ENCODE measurements around the gene RAD51B. TPM values are rescaled to one million over a fixed set of nuclear protein-coding genes. Genes with fewer than 3 reads are reported as not detected.

Gene RAD51B
- total RNA-seq, 1 donor from 2014 or later, result 14.7 TPM

- DNase-seq (ENCODE audit: low spot score), result no peak
Observed at GRCh38 chr14:68312884-68313610, 493.5 kb downstream of the RAD51B start.

DNA sequence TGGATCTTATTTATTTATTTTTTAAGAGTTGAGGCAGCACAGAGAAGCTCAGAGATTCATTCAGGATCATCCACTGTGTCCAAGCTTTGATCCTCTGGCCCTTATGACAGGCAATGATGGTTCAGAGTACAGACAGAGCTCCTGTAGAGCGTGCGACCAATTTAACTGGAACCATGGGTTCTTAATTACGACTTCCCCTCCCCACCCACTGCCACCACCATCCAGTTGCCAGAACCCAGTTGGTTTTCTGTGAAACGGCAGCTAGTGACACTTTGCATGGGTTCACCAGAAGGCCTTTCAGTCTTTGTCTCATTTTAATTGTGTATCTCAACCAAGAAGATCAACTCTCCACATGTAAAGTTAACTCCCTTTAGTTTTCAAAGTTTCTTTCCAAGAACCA lies 495.1 kb downstream of the RAD51B start:
- DNase-seq (ENCODE audit: low spot score), result no peak

DNA sequence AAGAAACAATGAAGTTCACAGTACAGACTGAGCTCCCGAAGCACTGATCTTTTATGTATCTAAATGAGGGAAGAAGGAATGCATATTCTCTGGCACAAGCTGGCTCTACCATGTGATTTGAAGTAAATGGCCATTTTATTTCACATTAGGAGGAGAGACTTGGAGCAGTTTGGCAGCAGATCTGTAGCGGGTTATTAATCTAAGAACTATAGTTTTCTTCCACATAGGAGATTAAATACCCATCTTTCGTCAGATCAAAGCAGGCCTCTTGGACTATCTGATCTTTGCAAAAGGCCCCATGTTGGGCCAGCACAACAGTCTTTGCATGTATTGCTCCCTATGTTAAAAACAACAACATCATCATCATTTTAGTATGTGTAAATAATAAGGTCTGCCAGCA lies 495.5 kb downstream of the RAD51B start:
- DNase-seq (ENCODE audit: low spot score), result no peak

DNA sequence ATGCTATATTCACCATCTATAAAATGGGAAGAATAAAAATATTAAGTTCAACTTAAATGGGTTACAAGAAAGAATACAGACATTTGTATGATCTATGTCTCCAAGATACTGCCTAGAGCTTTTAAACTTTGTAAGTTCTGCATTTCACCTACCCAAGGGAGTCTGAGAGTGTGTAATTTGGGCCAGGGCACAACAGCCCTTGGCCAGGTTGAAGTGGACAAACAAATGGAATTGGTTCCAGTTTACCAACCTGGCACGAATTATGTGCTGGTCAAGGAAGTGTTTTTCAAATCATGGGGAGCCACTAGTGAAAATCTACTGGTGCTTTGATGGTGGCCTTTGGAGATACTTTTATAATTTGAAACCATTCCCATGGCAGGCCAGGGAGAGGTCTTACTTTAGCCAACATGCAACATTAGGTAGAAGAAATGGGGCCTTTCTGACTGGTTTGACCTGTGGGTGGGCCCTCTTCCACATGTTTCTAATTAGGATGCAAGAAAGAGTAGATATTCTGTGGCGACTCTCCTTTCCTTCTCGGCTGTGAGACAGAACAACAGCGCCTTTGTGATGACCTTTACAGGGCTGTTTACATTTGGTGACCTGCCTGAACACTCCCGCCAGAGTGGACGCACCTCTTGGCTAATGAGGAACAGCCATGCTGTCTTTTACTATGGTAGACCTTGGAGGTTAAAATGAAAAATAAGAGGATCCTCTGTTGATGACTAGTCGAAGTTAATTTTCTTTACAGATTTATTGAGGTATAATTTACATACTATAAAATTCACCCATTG lies 496.7 kb downstream of the RAD51B start:
- no peak for DNase-seq (ENCODE audit: low spot score)

DNA sequence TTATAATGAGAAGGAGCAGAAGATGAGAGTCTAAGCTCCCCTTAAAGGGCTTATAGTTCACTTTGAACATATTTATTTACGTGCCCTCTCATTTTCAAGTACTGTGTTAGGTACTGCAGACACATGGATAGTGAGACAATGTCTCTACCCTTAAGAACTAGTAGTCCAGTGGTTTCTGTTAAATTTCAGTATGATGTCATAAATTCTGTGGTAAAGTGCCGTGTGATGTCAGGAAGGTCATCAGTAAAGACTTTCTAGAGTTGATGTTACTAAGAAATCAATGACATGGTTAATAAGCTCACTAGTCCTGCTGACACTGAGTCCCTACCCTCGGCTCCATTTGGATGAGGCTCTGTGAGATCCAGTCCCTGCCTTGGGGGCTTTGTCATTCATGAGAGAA lies 497.7 kb downstream of the RAD51B start:
- no peak for DNase-seq (ENCODE audit: low spot score)

DNA sequence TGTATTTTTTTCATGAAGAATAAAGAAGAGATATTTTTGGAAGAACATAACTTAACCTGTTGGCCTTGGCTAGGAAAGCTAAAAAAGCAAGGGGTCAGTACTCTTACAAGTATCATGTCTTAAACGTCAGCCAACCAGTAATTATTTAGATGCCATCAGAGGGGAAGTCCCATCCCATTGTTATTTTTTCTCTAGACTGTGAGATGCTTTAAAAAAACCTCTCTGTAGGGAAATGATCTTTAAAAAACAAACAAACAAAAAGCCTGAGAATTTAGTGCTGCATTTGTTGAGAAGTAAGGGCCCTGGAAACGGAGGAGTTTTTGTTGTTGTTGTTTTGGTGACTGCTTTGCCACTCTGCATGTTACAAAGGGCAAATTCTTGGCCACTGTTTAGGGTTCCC lies 499.2 kb downstream of the RAD51B start:
- DNase-seq (ENCODE audit: low spot score), result no peak

DNA sequence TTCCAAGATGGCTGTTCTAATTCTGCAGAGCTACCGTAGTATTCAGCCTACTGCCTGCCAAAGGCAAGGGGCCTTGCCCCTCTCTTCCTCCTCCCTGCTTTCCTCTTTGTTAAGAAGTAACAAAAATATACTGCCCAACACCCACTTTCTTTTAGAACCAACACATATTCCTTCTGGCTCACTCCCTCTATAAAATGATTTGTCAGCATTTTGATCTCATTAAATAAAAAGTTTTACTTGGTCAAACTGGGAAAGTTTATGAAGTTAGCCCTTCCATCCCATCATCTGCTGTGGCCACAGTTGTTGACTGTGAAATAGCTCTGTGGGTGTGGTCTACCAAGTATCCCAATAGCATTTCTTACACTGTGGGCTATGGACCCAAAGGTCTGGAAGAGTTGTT lies 500.9 kb downstream of the RAD51B start:
- no peak for DNase-seq (ENCODE audit: low spot score)

DNA sequence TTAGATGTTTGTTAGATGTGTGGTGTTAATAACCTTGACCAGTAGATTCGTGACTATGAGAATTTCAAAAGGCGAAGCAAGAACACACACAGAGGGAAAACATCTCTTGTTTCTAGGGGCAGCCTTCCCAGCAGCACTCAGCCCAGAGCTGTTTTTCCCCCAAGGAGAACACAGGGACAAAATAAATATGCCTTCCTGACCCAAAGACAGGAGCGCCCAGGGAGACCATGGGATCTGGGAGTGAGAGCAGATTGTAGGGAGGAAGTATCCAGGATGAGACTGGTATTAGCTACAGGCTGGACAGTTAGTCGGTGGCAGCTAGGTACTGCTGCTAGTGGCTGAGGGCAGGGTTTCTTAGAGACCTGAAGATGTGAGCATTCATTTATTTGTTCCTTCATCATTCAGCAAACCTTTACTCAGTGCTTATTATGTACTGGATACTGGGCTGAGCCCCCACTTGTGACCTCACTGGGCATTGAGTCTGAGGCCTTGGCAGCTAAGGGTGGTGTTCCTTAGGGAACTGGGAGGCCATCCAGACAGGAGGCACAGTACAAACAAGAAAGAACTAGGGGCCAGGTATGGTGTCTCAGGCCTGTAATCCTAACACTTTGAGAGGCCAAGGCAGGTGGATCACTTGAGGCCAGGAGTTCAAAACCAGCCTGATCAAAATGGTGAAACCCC lies 503.5 kb downstream of the RAD51B start:
- no peak for DNase-seq (ENCODE audit: low spot score)

GRCh38 chr14:68325267-68325807 lies 505.8 kb downstream of the RAD51B start:
- DNase-seq (ENCODE audit: low spot score), result no peak

DNA sequence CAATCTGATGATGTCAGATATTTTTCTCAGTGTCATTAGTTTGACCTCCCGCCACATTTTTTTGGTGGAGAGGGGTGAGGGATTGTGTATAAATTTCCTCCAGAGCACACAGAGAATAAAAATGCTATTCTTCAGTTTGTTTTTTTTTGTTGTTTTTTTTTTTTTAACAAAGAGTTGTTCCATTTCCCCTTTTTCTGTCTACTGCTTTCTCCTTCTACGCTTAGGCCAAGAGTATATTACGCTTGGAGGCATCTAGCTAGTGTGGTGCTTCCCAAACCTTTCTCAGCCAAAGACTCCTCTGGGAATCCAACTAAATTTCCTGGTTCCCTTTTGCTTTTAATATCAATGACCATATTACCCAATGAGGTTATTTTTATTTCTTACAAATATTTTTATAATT lies 507.7 kb downstream of the RAD51B start:
- no peak for DNase-seq (ENCODE audit: low spot score)

- DNase-seq (ENCODE audit: low spot score), result no peak
Observed at GRCh38 chr14:68328509-68328908, 508.9 kb downstream of the RAD51B start.

DNA sequence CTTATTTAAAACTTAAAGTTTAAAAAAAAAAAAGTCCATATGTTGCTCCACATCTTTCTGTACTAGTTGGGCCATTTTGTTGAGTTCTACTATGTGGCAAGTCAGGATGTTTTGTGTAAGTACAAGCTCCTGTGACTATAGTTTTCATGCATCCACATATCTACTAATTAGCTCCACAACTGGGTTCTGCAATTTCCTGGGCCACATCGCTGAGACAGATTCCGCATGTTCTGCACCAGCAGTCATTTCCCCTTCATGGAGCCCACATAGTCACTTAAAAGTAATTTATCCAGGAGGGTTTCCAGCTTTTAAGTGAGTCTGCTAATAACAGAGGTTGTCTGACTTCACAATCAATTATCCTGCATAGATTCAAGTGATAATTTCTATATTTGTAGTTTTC lies 511.8 kb downstream of the RAD51B start:
- no peak for DNase-seq (ENCODE audit: low spot score)

DNA sequence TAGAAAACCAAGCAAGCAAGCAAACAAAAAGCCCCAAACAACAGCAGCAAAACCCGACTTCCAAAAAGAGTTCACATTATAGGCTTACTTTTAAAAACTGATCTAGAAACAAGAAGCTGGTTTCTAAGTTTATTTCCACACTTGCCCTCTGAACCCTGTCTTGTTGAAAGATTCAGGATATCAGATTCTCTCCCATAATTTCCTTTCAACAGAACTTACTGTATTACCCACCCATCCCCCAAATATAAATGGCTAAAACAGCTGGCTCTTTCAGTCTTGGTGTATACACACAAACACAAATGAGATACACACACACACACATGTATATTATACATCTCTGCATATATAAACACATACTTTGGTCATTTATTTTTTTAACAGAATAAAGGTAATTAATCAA lies 512.4 kb downstream of the RAD51B start:
- DNase-seq (ENCODE audit: low spot score), result no peak

DNA sequence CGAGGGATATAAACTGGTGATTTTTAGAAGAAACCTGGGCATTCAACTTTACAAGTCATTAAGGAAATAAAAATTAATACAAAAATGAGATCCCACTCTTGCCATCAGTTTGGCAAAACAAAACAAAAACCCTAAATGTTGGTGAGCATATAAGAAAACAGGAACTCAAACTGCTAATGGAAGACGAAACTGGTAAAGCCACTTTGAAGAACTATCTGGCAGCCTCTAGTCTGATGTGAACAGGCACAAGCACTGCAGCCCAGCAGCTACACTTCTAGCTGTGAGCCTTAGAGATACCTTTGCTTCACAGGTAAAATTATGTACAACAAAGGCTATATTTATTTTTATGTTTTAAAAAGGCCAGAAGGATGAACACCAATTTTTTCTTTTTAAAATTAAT lies 513.7 kb downstream of the RAD51B start:
- DNase-seq (ENCODE audit: low spot score), result no peak

GRCh38 chr14:68335312-68335711 lies 515.7 kb downstream of the RAD51B start:
- no peak for DNase-seq (ENCODE audit: low spot score)

GRCh38 chr14:68336165-68336564 lies 516.6 kb downstream of the RAD51B start:
- no peak for DNase-seq (ENCODE audit: low spot score)

- DNase-seq (ENCODE audit: low spot score), result no peak
Observed at GRCh38 chr14:68337279-68337678, 517.7 kb downstream of the RAD51B start.

- no peak for DNase-seq (ENCODE audit: low spot score)
Observed at GRCh38 chr14:68340262-68340661, 520.7 kb downstream of the RAD51B start.

DNA sequence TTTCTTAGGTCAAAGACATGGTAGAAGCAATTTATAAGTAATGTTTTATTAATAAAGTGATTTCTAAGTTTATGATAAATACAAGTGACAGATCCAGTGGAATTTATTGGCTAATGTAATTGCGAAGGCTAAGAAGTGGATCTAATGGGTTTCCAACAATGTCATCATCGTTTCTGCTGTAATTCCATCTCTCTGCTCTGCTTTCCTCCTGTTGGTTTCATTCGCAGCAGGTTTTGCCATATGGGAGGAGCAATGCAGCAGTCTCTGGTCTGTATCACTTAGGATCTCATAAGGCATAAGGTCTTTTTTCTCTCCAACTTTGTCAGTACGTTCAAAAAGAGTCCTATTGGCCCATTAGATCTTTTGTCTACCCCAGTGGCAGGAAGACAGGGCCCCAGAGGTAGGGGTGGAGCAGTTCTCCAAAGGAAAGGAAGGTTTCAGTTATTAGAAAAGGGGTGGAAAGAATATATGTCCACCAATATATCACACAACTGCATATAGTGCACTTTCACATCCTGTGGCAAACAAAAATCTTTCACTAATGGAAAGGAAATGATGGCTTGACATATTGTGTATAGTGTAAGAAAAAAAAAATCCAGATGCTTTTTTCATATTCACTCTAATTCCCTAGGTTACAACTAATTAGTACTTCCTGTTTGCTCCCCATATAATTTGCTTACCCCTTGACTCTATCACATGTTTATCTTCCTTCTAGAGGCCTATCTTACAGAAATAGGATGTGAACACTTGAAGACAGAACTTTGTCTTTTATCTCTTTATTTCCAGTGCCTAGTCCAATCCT lies 522.0 kb downstream of the RAD51B start:
- no peak for DNase-seq (ENCODE audit: low spot score)

- DNase-seq (ENCODE audit: low spot score), result no peak
Observed at GRCh38 chr14:68342216-68342763, 522.7 kb downstream of the RAD51B start.

Measured in mesenteric fat pad (tissue), 1 donor.